HPDE6-E6E7 (cell line): Measurements from ENCODE around the gene CCS.
"Not testable (repeated sequence)": the region's sequence is repeated elsewhere in the genome, so short reads cannot be mapped to it uniquely, and the experiment has no call there.

Source experiments
- DNase-seq: peaks from one replicate; pipeline ENCODE4 v3.0.0; 2011; ENCODE audit warnings: missing footprints; ENCODE audit errors: extremely low spot score

Gene CCS

DNA sequence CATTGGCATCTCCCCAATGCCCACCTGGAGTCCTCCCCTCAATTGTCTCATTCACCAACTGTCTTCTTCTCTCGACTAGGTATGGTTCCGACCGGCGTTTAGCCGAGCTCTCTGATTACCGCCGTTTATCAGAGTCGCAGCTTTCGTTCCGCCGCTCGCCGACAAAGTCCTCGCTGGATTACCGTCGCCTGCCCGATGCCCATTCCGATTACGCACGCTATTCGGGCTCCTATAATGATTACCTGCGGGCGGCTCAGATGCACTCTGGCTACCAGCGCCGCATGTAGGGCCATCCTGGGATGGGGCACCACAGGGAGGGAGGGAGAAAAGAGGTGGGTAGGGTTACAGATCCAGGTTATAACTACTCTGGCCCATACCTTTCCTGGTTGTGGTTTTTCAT lies 33.4 kb downstream of the CCS start:
- DNase-seq: no peak

DNA sequence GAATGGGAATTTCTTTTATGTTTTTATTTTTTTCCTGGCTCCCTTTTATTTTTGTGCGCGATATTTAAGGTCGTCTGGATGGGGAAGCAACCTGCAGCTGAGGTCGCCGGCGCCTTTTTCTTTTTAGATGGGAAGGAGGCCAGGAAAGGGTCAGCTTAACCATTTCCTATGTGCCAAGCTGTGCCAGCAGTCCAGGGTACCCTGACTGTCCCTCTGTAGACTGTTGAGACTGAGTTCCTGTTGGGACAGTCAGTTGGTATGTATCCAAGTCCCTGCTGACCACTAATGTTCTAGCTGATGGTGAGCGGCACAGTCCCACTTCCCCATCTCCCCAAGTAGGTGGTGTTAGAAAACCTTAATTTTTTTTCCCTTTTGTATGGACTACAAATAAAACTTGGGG lies 33.9 kb downstream of the CCS start:
- DNase-seq: no peak

DNA sequence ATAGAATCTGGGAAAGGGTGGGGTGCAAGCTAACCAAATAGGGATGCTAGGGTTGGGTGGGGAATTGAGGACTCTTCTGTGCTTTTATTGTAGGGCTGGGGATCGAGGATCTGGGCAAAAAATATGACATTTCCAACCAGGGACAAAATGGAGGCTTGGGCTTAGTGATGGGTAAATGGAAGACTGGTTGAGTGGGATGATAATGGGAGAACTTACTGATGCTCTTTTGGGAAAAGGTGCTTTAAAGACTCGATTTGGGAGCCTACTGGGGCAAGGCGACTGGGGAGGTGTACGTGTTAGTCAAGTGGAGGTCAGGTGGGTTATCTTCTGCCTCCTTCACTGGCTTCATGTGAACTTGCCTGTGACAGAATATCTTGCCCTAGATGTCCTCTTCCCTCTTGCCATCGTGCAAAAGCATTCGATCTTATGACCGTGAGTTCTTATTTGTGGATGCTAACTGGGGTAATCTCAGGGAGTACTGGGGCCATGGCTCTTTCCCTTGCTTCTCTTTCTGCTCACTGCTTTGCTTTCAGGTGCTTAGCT lies 35.1 kb downstream of the CCS start:
- no peak for DNase-seq

DNA sequence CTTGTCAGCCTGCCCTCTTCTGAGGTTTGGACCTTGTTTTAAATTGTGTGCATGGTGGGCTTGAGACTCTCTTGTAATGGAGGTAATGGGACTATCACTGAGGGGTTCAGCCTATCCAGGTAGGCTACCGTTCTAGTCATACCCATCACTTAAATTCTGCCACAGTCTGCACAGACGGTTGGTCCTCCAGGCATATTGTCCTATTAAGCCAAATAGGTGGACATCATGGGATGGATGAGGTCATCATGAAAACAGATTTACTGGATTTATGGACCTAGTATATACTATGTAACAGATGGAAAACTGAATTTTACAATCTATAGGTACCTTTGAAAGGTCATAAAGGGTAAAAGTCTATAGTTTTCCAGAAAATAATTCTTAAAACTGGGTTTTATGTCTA lies 36.4 kb downstream of the CCS start:
- DNase-seq: no peak

DNA sequence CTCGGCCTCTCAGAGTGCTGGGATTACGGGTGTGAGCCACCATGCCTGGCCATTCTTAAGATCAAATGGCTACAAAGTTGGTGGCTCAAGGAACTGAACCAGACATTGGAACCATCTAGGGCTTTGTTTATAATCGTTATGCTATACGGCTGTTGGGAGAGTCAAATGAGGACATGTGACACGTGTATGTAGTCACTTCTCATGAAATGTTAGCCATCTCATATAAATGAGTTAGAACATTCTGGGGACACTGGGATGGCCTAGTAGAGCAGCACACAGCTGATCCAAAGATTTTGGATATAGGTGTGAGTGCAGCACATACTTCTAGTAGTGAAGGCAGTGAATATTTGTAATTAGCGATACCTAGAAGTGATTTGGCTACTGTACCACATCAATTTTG lies 38.9 kb downstream of the CCS start:
- DNase-seq: no peak

DNA sequence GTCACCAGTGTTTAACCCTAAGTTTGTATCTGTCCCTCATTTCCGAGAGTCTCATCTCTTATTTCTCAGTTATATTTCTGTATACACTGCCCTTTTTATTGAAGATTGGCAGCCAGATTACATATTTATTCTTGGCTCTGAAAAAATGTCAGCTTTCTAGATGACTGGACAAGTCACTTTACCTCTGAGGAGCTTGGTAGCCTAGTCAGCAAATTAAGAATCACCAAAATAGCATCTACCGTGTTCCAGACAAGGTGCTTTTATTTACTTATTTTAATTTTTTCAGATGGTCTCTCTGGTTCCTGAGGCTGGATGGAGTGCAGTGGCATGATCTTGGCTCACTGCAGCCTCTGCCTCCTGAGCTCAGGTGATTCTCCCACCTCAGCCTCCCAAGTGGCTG lies 40.0 kb downstream of the CCS start:
- DNase-seq: no peak

DNA sequence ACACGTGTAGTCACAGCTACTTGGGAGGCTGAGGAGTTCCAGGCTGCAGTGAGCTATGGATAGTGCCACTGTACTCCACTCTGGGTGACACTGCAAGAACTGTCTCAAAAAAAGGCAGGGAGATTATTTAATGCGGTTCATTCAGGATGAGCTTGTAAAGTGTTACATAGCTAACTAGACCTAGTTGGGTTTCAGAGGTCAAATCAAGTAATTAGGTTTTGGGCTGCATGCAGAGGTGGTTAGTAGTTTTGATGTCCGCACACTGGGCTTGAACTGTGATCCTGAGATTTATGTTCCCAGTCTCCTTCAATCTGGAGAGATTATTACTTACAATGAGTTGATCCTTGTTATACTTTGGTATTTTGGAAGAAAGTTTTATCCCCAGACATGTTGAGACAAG lies 43.4 kb downstream of the CCS start:
- DNase-seq: no peak

DNA sequence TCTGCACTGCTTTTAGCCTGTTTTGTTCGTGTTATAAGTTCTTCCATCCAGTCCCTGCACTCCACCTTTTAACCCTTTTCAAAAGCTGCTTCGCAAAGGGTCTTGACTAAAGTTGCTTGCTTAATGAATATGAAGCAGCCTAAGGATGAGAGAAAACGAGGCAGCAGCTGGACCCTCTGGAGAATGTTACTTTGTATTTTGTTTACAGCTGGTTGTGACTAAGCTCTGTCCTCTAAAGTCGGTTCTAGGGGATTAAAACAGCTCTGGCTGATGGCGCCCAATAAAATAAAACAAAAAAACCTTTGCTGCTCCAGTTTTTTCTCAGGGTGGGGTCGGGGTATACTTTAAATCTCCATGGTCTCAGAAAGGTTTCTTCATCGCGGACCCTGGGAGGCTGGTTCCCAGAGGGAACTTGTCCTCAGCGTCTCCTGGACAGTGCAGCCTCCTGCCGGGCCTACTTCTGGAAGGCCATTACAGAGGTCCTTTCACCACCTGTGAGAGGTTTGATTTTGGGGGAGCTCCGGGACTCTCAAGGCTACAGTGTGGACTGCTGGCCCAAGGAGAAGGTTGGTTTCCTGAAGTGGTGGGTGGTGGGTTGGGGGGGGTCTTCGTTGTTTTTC lies 44.7 kb downstream of the CCS start:
- no peak for DNase-seq

DNA sequence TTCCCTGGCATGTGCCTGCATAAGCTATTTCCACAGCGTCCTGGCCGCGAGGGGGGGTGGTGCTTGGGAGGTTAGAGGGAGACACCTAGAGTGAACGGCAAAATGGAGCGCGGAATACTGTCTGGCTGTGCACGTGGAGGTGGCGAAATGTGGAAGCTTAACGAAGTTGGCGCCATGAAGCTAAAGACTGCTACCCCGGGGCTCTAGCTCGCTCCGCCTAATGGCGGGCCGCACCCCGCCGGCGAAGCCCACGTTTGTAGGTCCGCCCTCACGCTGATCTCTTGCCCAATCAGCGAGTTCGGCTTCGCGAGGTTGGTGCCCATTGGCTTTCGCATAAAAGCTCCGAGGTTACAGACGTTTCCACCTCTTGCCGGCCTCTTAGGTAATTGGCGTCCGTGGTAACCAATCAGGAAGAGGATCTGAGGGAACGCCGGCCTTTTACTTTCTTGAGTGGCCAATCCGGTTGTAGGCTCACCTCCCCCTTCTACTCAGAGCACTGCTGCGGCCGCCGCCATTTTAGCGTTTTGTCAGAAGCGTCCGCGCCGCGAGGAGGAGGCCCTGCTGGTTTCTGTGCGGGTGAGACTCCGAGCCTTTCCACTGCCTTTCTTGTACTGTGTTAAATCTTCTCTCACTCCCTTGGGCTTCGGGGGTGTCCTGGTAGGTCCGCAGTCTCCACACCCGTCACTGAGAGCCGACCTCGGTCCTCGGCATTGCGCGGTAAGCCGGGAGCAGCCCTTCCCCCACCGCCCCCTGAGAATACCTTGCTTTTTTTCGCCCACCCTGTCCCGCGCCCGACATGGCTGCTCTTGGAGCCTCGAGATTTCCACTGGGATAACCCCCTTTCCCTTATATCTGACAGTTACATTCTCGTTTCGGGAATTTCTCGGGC lies 45.4 kb downstream of the CCS start, which contains the start of gene RBM4:
Gene RBM4 (plus strand): TSS at position 527 of the 889 bp plus-strand sequence. CDS start 1,009 bp downstream, outside the sequence.
- peak; percentile 98 for DNase-seq

DNA sequence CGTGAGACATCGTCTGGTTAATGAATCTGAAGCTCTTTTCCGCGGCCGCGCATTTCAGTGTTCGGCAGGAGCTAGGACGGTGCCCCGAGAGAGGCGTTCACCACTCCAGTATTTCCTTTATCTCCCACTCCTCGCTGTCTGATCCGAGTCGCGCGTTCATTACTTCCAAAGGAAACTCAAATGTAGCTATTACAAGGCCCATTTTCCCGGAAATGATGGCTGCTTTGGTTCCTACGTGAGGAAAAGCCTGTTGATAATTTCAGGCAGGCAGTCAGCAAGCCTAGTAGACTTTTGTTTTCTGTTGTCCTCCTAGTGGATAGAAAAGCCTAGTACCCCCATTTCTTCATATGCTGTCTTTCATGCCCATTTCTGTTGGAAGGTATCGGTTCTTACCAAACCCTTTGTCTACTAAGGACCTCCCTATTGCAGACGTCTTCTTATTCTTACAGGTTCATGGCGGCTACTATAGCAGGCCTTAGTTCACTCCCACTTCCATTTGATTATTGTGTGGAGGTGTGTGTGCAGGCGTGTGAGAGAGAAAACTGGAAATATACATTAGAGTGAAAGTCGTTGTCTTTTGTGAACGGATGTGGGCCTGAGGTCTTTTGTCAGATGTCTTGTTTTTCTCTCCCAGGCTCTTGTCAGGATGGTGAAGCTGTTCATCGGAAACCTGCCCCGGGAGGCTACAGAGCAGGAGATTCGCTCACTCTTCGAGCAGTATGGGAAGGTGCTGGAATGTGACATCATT lies 46.3 kb downstream of the CCS start:
- no peak for DNase-seq

DNA sequence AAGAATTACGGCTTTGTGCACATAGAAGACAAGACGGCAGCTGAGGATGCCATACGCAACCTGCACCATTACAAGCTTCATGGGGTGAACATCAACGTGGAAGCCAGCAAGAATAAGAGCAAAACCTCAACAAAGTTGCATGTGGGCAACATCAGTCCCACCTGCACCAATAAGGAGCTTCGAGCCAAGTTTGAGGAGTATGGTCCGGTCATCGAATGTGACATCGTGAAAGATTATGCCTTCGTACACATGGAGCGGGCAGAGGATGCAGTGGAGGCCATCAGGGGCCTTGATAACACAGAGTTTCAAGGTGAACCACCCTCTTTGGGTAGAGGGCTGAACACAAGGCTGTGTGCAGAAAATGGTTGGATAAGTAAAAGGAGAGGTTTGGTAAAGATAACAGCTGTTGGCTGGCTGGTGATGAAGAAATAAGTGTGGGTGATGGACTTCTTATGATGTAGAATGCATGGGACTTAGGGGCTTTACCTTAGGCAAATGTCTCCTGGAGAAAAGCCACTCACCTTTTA lies 46.9 kb downstream of the CCS start:
- not testable (repeated sequence) for DNase-seq

DNA sequence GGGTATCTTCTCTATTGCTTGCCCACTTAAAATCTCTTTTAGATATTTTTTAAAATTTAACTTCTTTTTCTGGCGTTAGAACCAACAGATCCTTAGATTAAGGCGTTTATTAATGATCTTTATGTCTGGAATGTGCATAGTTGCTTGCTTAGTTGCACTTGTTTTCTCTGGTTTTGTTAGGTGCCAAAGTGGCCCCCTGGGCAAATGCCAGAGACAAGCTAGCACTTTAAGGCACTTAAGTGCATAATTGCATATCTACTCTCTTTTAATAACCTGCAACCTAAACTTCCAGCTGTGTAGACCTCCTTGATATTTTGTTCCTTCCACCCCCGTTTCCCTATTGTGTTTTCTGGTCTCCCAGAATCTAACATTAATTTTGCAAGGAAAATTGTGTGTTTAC lies 48.8 kb downstream of the CCS start:
- no peak for DNase-seq

DNA sequence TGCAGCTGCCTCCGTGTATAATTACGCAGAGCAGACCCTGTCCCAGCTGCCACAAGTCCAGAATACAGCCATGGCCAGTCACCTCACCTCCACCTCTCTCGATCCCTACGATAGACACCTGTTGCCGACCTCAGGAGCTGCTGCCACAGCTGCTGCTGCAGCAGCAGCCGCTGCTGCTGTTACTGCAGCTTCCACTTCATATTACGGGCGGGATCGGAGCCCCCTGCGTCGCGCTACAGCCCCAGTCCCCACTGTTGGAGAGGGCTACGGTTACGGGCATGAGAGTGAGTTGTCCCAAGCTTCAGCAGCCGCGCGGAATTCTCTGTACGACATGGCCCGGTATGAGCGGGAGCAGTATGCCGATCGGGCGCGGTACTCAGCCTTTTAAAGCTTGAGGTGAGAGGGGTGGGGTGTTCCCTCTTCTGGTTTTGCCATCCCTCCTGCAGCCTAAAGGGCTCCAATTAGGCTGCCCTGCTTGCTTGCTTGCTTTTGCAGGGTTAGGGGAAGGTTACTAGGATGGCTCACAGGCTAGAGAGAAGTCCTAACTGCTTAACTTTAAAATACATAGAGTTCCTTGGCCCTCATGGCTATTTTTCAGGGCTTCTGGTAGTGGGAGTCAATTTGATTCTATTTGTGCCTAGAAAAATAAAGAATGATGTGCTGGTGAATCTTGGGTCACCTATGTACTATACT lies 50.9 kb downstream of the CCS start:
- DNase-seq: no peak

DNA sequence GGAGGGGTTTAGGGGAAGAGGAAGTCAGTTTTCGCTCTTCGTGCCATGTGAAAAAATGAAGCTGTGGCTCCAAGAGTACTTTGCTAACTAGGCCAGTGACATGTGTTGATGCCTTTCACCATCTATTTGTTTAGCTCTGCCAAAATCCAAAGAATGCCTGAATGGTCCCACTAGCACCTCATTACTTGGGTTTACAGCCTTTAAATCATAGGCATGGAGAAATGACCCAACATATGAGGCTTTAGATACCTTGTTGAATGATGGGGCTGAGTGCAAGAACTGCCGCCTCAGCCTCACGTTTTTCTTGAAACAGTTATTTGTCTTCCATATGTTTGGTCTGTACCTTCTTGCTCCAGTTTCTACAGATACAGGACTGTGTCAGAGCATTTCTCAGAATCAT lies 53.8 kb downstream of the CCS start:
- no peak for DNase-seq

DNA sequence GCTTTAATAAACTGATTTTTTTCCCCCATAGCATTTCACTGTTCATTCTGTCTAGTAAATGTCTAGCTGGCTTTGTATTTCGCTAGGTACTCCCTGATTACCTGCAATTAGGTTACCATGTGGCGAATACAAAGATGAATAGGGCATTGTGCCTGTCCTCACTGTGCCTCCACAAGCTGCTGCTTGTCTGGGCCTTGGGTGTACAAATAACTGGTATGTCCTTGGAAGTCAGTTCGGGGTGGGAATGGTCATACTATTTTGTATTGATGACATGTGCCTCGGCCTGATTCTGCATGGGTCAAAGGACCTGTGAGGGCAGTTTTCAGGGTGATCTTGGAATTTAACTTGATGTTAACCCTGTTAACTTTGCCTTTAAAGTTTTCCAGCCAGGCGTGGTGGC lies 56.9 kb downstream of the CCS start:
- DNase-seq: no peak

DNA sequence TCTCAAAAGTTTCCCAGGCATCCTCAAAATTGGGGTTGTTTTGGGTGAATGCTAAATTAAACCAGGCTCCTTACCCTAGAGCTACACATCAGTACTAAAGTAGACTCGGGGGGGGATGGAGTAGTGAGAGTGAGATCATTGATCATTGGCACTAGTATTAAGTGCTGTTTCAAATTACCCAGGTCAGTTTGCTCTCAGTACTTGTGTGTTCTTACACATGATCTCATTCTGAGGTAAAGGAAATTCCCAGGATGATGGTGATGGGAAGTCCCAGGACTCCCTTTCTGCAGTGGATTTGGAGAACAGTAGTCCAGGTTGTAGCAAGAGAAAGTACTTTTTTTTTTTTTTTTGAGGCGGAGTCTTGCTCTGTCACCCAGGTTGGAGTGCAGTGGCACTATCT lies 58.0 kb downstream of the CCS start:
- no peak for DNase-seq

DNA sequence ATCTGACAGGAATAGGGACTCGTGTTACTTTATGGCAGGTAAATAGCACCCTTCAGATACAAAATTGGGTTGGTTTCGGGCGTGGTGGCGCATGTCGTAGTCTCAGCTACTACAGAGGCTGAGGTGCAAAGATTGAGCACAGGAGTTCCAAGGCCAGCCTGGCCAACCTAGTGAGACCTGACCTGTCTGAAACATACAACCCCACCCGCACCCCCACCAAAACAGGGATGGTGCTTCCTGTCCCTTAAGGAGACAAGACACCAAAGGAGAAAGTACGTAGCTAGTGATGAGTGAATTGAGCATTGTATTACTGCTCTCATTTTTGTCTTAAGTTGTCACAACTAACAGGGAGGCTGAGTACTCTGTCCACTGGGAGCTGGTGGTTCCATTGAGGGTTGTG lies 59.7 kb downstream of the CCS start:
- no peak for DNase-seq

DNA sequence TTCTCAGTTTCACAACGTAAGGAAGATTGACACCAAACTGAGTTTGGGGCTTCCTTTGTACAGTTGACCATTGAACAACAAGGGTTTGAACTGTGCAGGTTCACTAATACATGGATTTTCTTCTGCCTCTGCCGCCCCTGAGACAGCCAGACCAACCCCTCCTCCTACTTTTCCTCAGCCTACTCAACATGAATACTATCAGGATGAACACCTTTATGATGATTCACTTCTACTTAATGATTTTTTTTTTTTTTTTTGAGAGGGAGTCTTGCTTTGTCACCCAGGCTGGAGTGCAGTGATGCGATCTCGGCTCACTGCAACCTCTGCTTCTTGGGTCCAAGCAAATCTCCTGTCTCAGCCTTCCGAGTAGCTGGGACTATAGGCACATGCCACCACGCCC lies 60.1 kb downstream of the CCS start:
- no peak for DNase-seq
